Measurements from ENCODE around the gene SRSF10.

- no peak for TF ChIP-seq EP300 (IDR thresholded peaks at IDR 0.05; ENCODE audit: borderline replicate concordance in 1 of 2, low read depth in 2 of 2, low read length in 2 of 2)
- no peak for TF ChIP-seq CTCF (IDR thresholded peaks at IDR 0.05; ENCODE audit: control extremely low read depth in 1 of 3, insufficient read depth in 1 of 3, low read depth in 1 of 3, low read length in 3 of 3)
- TF ChIP-seq POLR2A (IDR thresholded peaks at IDR 0.05; ENCODE audit: control extremely low read depth in 1 of 2, low read depth in 2 of 2, low read length in 2 of 2): no peak; a peak in 2 of 3 replicates
- TF ChIP-seq YY1 (IDR thresholded peaks at IDR 0.05; ENCODE audit: low read depth, low read length): no peak
- TF ChIP-seq BRCA1 (IDR thresholded peaks at IDR 0.05; ENCODE audit: low read depth, low read length): no peak
- TF ChIP-seq SIN3A (conservative IDR thresholded peaks at IDR 0.05 in 1 of 2, IDR thresholded peaks at IDR 0.05 in 1 of 2; ENCODE audit: low read depth in 1 of 2, low read length in 2 of 2): no peak
- no peak for TF ChIP-seq CEBPB (IDR thresholded peaks at IDR 0.05; ENCODE audit: low read depth, low read length)
- no peak for TF ChIP-seq MAFK (IDR thresholded peaks at IDR 0.05; ENCODE audit: low read depth, low read length)
- TF ChIP-seq SP1 (IDR thresholded peaks at IDR 0.05; ENCODE audit: low read depth, low read length): no peak
- no peak for TF ChIP-seq MAX (IDR thresholded peaks at IDR 0.05)
- no peak for TF ChIP-seq CBX8 (IDR thresholded peaks at IDR 0.05; ENCODE audit: borderline replicate concordance, low read depth, low read length)
- no peak for TF ChIP-seq KDM5A (IDR thresholded peaks at IDR 0.05; ENCODE audit: low read length)
- TF ChIP-seq EZH2 (IDR thresholded peaks at IDR 0.05; ENCODE audit: low read depth, low read length, severe bottlenecking): no peak
These were observed 2.8 kb downstream of the SRSF10 start for GRCh38 chr1:23977187-23977853.

Measured in H1 (cell line).